HS-27A (cell line): Measurements from ENCODE around the gene ANXA1.
"Not testable (repeated sequence)": the region's sequence is repeated elsewhere in the genome, so short reads cannot be mapped to it uniquely, and the experiment has no call there.

Source experiments
- DNase-seq: peaks from one replicate; pipeline ENCODE4 v3.0.0-alpha.2; 2012; ENCODE audit warnings: low read depth, missing footprints

Gene ANXA1

GRCh38 chr9:73151653-73152542, at the start of gene ANXA1:
Gene ANXA1, plus strand, starts transcription at chr9:73151865. Its CDS starts 6,671 bp downstream, at chr9:73158536.
- DNase-seq, result no peak

- DNase-seq, result no peak
Observed at GRCh38 chr9:73104342-73104741, 47.3 kb upstream of the ANXA1 start.

- no peak for DNase-seq
Observed at GRCh38 chr9:73104921-73105320, 46.7 kb upstream of the ANXA1 start.

- not testable (repeated sequence) for DNase-seq
Observed at GRCh38 chr9:73107489-73108069, 44.1 kb upstream of the ANXA1 start.

- no peak for DNase-seq
Observed at GRCh38 chr9:73114058-73114457, 37.6 kb upstream of the ANXA1 start.

- DNase-seq, result no peak
Observed at GRCh38 chr9:73114958-73115357, 36.7 kb upstream of the ANXA1 start.

- DNase-seq, result no peak
Observed at GRCh38 chr9:73116031-73116430, 35.6 kb upstream of the ANXA1 start.

GRCh38 chr9:73116880-73117279, 34.8 kb upstream of the ANXA1 start:
- no peak for DNase-seq

- DNase-seq, result no peak
Observed at GRCh38 chr9:73118286-73118685, 33.4 kb upstream of the ANXA1 start.

GRCh38 chr9:73118898-73119554, 32.6 kb upstream of the ANXA1 start:
- no peak for DNase-seq

GRCh38 chr9:73121375-73121935, 30.2 kb upstream of the ANXA1 start:
- DNase-seq, result no peak

- DNase-seq, result no peak
Observed at GRCh38 chr9:73125651-73126050, 26.0 kb upstream of the ANXA1 start.

- DNase-seq, result no peak
Observed at GRCh38 chr9:73129941-73130685, 21.6 kb upstream of the ANXA1 start.

GRCh38 chr9:73131461-73131860, 20.2 kb upstream of the ANXA1 start:
- DNase-seq, result no peak

GRCh38 chr9:73132034-73132776, 19.5 kb upstream of the ANXA1 start:
- no peak for DNase-seq

- DNase-seq, result no peak
Observed at GRCh38 chr9:73133022-73133651, 18.5 kb upstream of the ANXA1 start.

GRCh38 chr9:73133921-73134407, 17.7 kb upstream of the ANXA1 start:
- no peak for DNase-seq

- DNase-seq, result no peak
Observed at GRCh38 chr9:73135394-73135793, 16.3 kb upstream of the ANXA1 start.

- no peak for DNase-seq
Observed at GRCh38 chr9:73137286-73137899, 14.3 kb upstream of the ANXA1 start.

GRCh38 chr9:73137914-73138313, 13.8 kb upstream of the ANXA1 start:
- no peak for DNase-seq
